Hypothalamus (tissue), 51 donors: Measurements from ENCODE around the gene CXCL14.

Experiments
- DNase-seq, 51 donors: peaks; one replicate each; lab custom pipeline; 2025; lab: John Stamatoyannopoulos, UW

The CXCL14 gene

DNA sequence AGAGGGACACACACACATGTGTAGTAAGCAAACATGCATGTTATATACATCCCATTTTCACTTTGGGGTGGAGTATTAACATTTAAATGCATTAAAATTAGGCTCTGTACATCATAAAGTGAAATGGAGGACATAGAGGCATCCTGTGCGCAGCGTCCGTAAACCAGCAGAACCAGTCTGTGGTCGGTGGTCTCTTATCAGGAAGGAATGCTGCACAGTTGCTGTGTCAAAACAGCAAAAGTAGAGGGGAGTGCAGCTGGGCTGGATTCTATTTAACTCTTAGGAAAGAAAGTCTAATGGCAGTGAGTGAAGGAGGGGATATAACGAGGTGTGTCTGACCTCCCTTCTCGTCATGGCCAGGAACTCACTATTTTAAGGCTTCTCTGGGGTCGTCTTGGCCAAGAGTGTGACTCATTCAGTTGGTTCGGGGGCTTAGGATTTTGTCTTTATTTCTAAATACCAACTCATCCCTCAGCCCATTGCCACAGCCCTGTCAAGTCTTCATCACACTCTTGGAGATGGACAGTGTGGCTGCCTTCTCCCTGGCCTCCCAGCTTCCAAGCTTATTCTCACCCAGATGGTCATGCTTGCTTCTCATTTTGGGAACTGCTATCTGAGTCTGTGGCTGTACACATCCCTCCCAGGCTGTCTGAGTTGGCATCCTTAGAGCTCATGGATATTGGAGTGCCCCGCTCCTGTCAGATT lies 20.1 kb upstream of the CXCL14 start:
- DNase-seq: no peak

DNA sequence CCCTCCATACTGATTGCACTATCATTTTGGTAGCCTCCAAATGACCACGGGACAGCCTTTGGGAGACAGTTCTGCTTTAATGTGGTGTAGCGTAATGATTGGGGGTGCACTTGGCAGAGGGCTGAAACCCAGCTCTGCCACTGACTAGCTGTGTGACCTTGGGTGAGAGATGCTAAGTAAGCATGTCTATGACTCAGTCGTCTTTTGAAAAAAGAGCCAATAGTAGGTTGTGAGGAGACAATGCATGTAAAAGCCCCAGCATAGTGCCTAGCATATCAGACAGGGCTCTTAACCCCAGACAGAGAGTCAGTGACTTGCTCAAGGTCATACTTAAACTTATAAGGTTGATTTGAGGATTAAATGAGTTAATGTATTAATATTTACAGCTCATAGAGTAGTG lies 18.0 kb upstream of the CXCL14 start:
- no peak for DNase-seq

DNA sequence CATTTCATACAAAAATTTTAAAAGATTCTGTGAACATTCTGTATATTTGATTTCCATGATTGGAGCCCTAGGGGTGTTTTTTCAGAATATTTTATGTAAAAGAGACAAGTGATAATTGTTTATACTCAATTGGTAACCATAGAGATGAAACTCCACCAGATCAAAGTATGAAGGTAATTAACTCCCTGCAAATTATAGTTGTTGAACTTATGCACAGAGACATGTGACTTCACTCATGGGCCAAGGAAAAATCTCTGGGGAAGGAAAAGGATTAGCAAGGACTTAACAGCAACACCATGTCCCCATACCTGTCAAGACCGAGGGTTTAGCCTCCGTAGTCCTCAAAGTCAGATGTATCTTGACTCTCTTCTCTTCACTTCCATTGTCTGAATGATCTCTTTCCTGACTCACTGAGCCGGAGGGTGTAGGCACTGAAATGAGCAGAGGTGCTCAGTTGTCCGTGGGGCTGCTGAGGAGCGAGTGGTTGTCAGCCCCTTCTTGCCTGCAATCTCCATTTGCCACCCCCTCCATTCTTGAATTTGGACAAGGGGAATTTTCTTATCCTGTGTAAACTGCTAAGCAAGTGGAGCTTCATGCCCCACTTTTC lies 17.5 kb upstream of the CXCL14 start:
- peak in 1 of 51 donors; percentile 12 for DNase-seq

DNA sequence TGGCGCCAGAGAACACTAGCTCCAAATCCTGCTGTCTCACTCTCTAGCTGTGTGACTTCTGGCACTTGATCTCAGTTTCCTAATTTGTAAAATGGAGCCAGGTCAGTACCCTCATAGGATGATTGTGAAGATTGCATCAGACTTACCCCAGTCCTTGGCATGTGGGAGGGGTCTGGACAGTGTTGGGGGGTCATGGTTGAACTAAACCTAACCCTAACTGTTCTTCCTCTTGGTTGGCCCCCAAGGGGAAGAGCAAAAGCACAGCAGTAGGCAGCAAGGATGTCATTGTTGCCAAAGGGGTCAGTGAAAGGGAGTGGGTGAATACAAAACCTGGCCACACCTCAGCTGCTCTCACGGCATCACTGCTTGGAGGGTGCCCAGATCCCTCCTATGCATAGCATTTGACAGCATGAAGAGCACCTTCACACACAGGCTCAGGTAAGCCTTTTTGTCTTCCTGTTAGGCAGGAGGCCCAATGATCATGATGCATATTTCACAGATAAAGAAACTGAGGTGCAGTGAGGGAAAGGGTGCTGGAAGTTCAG lies 15.7 kb upstream of the CXCL14 start:
- DNase-seq: no peak

DNA sequence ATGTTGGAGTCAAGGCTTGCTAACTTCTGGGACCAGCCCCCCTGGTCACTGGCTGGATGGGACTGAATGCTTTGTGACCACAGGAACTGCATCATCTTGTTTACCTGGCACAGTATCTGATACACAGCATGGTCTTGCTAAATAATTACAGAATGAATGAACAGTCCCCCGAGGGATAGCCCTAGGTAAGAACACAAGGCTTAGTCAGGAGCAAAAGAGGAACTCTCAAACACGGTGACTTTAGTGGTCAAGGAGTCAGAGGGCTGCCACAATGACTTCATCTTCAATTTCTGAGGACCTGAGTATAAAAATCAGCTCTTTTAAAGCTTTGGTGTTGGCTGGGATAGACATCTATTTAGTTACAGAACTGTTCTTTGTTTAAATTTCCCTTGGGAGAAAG lies 15.1 kb upstream of the CXCL14 start:
- no peak for DNase-seq

DNA sequence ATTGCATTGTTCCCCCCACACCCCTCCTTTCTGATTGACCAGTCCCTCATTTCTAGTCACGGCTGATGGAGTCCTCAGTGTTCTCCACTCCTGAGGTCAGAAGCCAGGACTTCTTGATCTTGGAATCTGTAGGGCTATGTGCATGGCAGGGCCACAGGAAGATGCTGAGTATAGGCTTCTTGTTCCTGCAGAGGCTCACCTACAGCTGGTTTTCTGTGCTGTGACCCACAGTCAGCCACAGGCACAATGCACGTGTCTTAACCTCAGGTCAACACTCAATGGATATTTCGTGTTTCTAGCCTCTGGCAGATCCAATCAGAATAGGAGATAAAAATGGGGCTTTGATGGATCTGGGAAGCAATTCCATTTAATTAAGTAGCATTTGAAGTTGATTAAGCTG lies 14.3 kb upstream of the CXCL14 start:
- DNase-seq: no peak

DNA sequence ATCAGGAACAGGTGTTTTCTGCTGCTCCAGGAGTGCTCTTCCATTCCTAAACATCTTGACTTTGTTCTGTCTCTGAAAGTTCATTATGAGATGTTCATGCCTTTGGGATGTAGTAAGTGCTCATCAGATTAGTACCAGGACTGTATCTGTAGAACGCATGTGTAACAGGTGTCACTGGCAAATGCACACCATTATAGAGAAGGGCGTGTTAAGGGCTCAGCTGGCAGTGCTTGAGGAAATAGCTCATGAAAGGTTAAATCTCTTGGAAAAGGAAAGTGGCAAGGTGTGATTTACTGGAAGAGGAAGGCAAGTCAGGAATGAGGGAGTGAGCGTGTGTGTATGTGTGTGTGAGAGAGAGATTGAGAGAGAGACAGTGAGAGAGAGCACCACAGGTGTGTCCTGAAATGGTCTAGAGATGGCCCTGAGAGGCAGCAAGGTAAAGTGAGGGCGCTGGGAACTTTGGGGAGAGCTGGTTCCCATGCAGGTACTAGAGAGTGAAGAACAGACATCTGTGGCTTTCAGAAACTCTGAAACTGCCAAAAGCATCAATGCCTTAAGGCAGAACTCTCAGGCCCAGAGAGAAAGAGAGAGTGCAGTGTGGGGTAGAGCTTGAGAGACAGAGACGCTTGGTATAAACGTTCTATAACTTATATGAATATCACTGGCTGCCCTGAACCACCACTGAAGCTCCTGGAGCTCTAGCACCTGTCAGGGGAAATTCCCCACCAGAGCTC lies 13.7 kb upstream of the CXCL14 start:
- no peak for DNase-seq

DNA sequence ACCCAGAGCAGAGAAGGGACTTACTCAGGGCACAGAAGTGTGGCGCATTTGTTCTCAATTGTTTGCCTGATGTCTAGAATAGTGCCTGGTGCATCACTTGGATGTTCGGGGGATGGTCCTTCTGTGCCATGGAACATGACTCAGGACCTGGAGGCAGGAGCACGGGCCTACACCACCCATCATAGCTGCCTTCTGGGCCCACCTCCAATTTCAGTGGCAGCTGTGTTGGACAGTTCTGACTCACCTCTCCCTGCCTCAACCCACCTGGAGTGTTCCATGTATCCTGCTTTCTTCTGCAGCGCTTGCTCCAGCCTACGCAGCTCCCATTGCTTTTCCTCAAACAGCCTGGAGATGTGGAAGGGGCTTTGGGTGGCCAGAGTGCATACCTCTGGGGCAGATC lies 12.5 kb upstream of the CXCL14 start:
- DNase-seq: peak in 2 of 51 donors; percentile 46 to 57

DNA sequence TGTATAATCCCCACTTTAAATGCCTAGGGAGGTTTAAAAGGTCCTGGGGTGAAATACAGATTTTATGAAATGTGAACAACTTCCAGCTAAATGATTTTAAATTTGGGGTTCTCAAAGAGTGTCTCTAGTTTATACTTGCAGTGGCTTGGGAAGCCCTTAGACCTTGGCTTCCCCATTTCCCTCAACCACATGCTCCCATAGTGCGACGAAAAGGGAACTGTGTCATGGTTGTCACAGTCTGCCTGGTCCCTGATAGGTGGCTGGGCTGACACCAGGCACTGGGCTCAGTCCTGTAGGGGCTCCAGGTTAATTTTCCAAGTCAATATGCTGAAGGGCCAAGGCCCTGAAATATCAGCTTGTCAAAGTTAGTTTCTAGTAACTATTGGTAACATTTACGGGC lies 10.4 kb upstream of the CXCL14 start:
- no peak for DNase-seq

DNA sequence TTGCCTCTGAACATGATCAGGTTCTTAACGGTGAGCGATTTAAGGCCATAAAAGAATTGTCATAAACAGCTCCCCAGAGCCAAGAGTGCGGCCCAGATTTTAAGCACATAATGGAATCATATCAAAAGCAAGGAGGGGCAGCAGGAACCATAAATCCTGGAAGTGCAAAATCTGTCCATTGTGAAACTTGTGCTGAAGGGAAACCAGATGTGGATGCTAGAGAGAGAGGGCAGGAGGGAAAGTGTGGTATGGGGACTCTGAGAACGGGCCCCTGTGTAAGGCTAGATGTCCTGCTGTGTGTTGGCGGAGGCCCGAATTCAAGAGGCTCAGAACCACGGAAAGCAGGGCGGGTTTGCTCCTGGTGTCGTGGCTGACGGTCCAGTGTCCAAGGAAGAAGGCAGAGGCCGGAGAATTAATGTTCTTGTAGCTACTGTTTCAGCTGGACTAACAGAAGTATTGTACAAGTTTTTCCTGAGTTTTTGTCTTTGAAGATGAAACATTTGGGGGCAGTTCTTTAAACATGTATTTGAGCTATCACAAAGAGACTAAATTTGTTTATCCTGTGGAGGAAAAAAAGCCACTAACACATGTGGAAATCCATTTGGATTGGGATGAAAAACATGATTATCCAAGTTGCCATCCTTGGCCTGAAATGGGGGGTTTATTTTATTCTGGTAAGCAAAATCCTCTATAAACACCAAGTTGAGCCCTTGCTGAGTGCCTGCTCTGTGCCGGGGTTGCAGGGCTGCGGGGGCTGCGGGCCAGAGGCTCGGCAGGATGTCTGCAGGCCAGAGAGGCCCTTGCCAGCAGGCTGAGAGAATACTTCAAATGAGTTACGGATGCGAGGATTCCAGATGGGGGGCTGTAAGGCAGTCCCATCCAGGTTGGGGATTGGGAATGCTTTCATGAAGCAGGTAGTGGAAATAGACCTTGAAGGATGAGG lies 9.2 kb upstream of the CXCL14 start:
- no peak for DNase-seq

DNA sequence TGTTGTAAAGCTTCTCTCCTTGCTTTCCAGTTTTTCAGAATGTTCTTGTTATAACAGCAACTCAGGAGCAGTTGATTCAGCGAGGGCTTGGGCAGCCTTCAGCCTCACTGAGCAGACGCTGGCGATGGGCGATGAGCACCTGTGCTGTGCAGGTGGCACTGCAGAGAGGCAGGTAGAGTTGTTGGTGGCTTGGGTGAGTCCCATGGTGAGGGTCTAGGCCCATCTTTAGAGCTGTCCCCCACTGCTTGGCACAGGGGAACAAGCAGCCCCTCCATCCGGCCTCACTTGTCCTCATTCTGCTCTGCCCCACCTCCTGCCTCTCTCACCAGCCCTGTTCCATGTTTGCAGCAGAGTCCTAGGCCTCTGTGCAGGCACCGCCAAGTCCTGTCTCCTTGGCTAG lies 6.1 kb upstream of the CXCL14 start:
- DNase-seq: no peak

DNA sequence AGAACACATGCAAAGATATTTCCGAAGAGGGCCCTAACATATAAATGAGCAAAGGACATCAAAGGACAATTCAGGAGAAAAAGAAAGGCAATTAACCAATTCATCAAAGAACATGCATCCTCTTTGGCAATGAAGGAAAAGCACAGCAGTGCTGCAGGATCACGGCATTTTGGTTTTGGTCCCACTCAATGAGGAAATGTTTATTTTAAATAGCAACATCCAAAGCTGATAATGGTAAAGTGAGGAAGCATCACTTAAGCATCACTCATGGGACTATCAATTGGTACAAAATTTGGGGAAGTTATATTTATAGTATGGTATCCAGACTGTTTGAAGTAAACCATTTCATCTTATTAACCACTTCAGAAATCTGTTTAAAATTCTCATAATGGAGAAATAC lies 5.5 kb upstream of the CXCL14 start:
- DNase-seq: no peak

DNA sequence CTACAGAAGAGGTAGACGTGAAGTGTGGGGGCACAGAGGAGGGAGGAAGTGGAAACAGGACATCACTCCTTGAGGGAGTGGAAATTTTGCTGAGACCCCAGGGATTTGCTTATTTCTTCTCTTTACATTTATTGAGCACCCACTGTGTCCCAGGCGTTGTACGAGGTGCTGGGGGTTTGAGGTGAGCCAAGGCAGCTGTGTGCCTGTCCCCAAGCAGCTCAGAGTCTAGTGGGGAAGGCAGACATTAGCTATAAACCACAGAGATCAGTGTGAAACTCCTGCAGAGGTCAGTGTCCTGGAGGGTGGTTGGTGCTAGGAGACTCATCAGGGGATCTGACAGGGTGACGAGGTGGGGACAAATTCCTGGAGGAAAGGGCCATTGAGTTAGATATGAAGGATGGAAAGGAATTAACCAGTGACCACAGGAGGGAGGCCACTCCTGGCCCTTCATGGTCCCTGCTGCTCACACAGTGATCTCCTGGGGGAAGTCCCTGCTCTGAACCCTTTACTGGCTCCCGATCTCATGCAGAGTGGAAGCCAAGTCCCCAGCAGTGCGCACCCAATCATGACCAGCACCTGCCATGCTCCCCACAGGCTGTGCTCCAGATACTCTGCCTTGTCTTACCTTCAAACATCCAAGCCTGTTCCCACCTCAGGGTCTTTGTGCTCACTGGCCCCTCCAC lies 3.4 kb upstream of the CXCL14 start:
- DNase-seq: no peak

DNA sequence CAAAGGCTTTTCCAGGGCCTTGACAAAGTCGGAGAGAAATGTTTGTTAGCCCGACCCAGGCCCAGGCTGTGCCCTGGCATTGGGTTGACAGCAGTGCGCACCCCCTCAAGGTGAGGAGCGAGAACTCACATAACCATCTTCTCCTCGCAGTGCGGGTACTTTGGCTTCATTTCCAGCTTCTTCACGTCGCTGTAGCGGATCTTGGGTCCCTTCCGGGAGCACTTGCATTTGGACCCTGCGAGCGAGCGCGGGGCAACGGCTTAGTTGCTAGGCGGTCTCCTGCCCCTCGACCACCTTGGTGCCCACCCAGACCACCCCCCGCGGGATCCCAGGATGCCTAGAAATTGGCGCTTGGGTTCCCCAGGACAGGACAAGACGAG lies 496 bp downstream of the CXCL14 start:
- peak in 1 of 51 donors; percentile 36 for DNase-seq

DNA sequence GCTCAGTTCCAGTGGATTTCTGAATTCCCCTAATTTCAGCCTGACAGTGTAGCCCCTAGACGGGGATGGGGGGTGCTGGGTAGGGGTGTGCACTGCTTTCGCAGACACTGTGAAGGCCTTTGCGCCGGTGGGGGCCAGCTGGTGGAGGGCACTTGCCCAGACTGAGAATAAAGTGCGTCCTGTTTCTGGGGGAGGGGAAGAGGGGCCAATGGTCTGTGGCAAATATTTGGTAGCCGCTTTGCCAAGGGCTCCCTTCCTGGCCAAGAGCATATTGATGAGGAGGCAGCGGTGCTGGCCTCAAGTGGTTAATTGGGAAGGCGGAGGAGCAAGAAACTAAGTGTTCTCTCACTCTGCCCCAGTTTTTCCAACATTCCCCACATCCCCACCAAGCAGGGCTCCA lies 1.4 kb downstream of the CXCL14 start:
- DNase-seq: peak in 9 of 51 donors; percentile 6 to 45 (median 28)

DNA sequence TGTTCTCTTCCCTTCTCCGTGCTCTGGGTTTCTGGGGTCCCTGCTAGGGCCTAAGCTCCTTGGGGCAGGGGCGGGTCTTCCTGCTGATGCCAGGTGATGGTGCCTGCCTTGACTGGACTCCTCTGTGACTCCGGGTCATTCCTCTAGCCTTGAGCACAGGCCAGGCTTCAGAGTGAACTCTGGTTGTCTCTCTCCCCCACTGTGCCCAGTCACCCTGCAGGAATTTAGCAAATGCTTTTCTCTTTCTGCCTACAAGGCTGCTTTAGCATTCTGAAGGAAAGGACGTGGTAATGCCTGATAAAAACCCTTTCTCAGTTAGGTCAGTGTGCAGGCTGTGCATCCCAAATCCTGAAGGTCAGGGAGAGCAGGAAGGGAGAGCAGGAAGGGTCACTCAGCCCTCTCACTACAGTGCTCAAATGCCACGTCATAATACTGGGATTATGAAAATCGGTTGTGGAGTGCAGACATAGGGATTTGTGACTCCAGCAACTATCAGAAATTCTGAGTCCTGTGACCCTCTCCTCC lies 2.7 kb downstream of the CXCL14 start:
- DNase-seq: no peak

DNA sequence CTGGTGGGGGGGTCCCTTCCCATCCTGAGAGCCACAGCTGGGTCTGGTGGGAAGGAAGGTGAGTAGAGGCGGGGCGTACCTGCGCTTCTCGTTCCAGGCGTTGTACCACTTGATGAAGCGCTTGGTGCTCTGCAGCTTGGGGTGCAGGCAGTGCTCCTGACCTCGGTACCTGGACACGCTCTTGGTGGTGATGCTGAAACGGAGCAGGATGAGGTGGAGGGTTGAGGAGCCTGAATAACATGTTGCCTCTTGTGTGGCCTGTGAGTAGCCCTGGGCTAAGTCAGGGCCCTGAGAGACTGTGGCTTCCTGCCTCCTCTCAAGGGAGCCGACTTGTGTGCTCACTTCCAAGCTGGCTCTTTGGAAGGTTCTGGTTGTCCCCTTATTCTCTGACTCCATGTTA lies 4.3 kb downstream of the CXCL14 start:
- no peak for DNase-seq

DNA sequence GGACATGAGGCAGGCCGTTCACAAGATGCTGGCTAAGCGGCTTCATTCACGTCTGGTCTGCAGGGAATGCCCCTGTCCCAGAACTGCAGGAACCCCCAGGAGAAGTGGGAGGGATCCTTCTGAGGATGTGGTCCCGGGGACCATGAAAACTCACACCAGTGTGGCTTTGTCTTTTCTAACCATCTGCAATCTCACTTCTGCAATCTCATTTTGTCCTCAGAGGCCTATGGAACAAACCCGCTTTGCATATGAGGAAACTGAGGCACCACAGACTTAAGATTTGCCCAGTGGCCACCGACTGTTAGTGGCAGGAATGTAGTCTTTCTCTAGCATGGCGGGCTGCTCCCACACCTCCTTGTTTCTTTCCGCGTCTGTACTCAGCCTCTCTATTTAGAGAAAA lies 6.9 kb downstream of the CXCL14 start:
- no peak for DNase-seq

DNA sequence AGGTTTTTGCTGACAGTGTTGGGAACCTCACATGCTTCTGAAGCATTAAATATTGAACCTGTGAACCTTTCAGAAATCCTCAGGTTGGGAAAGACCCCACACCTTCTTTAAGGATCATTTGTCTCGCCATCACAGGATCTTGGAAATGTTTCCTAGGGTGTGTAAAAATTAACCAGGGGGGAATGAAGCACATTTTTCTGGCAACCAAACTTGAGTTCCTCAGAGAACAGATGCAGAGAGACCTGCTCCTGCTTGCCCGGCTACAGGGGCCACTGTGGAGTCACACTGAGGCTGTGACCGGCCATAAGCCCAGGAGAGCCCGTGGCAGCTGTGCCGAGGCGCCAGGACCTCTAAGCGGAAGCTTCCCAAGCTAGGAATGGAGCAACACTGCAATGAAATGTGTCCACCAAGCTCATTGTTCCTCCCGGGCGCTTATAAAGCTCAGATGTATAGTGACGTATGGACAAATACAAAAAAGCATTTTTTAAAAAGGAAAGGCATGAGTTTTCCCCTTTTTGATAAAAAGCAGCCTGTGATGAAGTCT lies 7.7 kb downstream of the CXCL14 start:
- DNase-seq: no peak

DNA sequence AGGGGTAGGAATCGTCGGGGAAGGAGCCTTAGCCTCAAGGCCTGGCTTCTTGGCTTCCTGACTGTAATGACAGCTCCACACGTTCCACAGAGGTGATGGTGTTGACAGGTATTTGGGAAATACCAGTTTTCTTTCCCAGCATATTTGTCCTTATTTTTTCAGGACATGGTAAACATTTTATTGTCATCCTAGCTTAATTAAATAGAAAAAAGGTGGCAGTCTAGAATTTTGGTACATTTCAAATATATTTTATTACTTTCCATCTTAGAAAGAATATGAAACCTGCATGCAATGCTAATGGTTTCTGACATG lies 8.4 kb downstream of the CXCL14 start:
- DNase-seq: no peak
